NCI-H2081 treated with DMSO at 0.1 percent for 48 hours (cell line): Measurements from ENCODE around the gene RFX1.
"Not testable (repeated sequence)": the region's sequence is repeated elsewhere in the genome, so short reads cannot be mapped to it uniquely, and the experiment has no call there.

Experiments
- DNase-seq: peaks from one replicate; lab custom pipeline; 2025; lab: John Stamatoyannopoulos, UW

RFX1 gene

GRCh38 chr19:14006085-14006765 lies at the start of gene RFX1:
TSS of gene RFX1 (minus strand) at chr19:14006320. CDS start at chr19:13993843, 12,477 bp downstream.
- peak; percentile 100 for DNase-seq

DNA sequence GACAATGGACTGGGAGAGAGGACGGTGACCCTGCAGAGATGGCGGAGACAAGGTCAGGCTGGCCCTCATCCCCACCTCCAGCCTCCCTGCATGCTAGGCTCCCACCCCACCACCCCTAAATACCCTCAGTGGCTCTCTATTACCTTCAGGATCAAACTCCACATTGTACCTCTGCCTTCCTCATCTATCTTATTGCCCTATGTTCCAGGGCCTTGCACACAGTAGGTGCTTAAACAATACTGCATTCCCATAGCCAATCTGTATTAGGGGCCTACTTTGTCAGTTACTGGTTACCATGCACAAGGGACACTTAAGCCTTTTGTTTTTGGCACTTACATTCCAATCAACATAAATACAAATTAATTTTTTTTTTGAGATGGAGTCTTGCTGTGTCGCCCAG lies 49.3 kb upstream of the RFX1 start:
- no peak for DNase-seq

- no peak for DNase-seq
Measured at GRCh38 chr19:14054721-14055120, 48.6 kb upstream of the RFX1 start.

GRCh38 chr19:14054099-14054498 lies 48.0 kb upstream of the RFX1 start:
- DNase-seq: no peak

DNA sequence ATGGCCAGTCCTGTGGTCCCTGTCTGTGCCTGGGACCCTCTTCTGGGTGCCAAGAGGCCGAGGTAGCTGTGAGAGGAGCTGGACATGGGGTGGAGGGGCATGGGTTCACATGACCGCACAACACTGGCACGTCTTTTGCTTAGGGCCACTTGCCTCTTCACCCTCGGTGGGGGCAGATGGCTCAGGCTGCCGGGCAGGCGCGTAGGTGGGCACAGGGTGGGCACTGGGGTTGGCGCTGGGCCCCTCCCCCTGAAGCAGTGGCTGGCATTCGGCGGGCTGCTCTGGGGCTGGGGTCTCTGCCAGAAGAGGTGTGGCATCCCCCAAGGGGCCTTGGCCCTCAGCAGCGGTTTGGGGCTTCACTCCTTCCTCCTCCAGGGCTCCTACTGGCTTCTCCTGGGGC lies 47.4 kb upstream of the RFX1 start:
- no peak for DNase-seq

- DNase-seq: no peak
Measured at GRCh38 chr19:14053032-14053431, 46.9 kb upstream of the RFX1 start.

- no peak for DNase-seq
Measured at GRCh38 chr19:14052470-14052869, 46.4 kb upstream of the RFX1 start.

GRCh38 chr19:14051980-14052379 lies 45.9 kb upstream of the RFX1 start:
- DNase-seq: no peak

- DNase-seq: not testable (repeated sequence)
Measured at GRCh38 chr19:14050961-14051360, 44.8 kb upstream of the RFX1 start.

GRCh38 chr19:14050512-14050911 lies 44.4 kb upstream of the RFX1 start:
- no peak for DNase-seq

DNA sequence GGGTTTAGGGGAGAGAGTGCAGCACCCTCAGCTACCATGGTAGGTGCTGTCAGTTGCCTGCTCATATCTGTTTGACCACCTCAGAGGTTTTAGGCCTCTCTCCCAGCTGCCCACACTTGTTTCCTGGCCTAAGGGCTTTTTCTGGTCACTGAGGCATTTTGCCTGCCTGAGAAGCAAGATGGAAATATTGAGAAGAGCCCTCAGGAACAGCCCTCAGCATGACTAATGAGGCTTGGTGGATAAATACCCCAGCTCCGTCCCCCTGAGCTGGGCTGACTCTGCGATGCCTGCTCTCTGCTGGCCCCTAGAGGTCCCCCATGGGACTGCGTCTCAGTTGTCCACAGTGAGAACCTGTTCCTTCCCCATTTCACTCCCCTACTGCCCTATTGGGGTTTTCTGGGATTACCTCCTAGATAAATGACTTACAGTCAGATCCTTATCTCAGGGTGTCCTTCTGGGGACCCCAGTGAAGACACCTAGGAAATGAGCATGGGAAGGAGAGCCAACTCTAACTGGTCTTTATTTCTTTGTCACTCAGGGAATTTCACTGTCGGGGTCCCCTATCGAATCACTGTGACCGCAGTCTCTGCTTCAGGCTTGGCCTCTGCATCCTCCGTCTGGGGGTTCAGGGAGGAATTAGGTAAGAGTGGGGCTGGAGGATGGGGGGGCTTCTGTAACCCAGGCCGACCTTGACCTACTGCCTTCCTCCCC lies 42.5 kb upstream of the RFX1 start:
- no peak for DNase-seq

GRCh38 chr19:14047866-14048265 lies 41.7 kb upstream of the RFX1 start:
- not testable (repeated sequence) for DNase-seq

DNA sequence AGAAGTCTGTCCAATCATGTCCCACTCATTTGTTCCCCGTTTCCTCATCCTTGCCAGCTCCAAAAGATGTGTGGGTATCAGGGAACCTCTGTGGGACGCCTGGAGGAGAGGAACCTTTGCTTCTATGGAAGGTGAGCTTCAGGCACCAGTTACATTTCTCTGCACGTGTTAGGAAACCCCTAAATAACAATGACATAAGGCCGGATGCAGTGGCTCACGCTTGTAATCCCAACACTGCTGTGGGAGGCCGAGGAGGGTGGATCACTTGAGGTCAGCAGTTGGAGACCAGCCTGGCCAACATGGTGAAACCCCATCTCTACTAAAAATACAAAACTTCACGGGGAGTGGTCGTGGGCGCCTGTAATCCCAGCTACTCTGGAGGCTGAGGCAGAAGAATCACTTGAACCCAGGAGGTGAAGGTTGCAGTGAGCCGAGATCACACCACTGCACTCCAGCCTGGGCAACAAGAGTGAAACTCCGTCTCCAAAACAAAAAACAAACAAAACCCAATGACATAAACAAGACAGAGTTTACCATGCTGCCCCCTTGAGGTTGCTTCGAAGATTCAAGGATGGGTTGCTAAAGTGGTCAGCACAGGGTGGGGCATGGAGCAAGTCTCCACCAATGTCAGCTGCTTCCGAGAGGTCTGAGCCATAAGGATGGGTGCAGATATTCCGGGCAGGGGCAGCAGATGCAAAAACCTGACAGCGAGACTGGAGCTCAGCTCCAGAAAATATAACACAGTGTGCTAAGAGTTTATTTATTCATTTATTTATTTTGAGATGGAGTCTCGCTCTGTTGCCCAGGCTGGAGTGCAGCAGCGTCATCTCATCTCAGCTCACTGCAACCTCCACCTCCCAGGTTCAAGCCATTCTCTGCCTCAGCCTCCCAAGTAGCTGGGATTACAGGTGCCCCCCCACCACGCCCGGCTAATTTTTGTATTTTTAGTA lies 36.8 kb upstream of the RFX1 start:
- not testable (repeated sequence) for DNase-seq

GRCh38 chr19:14039181-14039580 lies 33.1 kb upstream of the RFX1 start:
- no peak for DNase-seq

- DNase-seq: no peak
Measured at GRCh38 chr19:14035706-14036105, 29.6 kb upstream of the RFX1 start.

- not testable (repeated sequence) for DNase-seq
Measured at GRCh38 chr19:14035159-14035558, 29.0 kb upstream of the RFX1 start.

DNA sequence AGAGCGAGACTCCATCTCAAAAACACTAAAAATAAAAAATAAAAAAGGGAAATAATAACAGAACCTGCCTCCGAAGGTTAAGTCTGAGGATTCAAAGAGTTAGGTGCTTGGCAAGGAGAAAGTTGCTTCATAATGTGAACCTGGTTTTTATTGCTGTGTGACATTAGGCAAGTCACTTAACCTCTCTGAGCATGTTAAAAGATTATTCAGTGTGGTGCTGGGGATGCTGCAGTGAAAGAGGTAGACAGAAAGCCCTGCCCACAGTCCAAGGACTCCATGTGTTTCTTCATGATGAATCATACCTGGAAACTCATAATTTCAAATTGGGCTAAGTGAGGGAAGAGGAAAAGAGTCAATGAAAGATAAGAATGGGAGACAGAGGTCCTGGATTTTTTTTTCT lies 27.8 kb upstream of the RFX1 start:
- no peak for DNase-seq

- peak; percentile 3 for DNase-seq
Measured at GRCh38 chr19:14031719-14032480, 25.8 kb upstream of the RFX1 start, which contains the start of gene IL27RA. TSS of gene IL27RA (plus strand) at chr19:14031762. CDS start at chr19:14031873, 111 bp downstream.

DNA sequence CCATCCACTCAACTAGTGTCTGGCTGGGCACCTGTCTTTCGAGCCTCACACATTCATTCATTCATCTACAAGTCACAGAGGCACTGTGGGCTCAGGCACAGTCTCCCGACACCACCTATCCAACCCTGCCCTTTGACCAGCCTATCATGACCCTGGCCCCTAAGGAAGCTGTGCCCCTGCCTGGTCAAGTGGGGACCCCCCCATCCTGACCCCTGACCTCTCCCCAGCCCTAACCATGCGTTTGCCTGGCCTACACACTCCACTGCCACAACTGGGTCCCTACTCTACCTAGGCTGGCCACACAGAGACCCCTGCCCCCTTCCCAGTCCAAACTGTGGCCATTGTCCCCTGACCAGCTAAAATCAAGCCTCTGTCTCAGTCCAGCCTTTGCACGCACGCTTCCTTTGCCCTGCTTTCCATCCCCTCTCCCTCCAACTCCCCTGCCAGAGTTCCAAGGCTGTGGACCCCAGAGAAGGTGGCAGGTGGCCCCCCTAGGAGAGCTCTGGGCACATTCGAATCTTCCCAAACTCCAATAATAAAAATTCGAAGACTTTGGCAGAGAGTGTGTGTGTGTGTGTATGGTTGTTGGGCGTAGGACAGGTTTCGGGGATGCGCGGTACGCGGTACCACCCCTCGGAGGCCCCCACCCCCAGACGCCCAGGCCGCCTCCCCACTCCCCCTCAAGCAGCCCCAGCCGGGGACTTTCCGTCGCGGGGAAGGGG lies 25.0 kb upstream of the RFX1 start:
- DNase-seq: no peak

DNA sequence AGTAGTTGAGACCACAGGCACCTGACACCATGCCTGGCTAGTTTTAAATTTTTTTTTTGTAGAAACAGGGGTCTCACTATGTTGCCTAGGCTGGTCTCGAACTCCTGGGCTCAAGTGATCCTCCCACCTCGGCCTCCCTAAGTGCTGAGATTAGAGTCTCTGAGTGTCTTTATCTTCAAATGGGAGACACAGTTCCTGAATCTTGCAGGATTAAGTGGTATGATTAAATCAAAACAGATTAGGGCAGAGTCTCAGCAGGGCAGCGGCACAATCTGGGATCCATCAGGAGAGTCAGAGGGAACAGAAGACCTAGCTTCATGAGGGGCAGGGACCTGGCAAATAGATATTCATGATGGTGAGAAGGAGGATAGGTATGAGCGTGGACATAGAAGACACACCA lies 22.8 kb upstream of the RFX1 start:
- no peak for DNase-seq

GRCh38 chr19:14027856-14028450 lies 21.8 kb upstream of the RFX1 start, which contains the start of gene RLN3:
TSS of gene RLN3 (plus strand) at chr19:14028148. CDS start at chr19:14028205, 57 bp downstream.
- no peak for DNase-seq
